ENCODE measurements around the gene TMEM204. TPM values are rescaled to one million over a fixed set of nuclear protein-coding genes. Genes with fewer than 3 reads are reported as not detected.

TMEM204 gene
- polyA plus RNA-seq, 1 donor from 2014 or later, result not detected

GRCh38 chr16:1528921-1529537 lies 4.4 kb upstream of the TMEM204 start:
- Histone ChIP-seq H3K9ac (ENCODE audit: low read length) (no peak overlapping the region), H3K36me3 (ENCODE audit: insufficient read depth, low read length) (peaks cover 3% of the 10 kb centered on the region), H3K4me2 (ENCODE audit: low read length) (no peak overlapping the region), H3F3A (ENCODE audit: insufficient read depth, low read length, poor library complexity, severe bottlenecking) (no peaks in the 10 kb centered on the region), H3K9me3 (ENCODE audit: low read length) (no peaks in the 10 kb centered on the region), H3K4me3 (ENCODE audit: low read length) (no peak overlapping the region), H2AFZ (ENCODE audit: low read depth, low read length) (no peak overlapping the region), H3K27me3 (ENCODE audit: insufficient read depth, low read depth, low read length) (no peaks in the 10 kb centered on the region), H3K79me2 (replicated peaks; ENCODE audit: insufficient read depth, low read length) (no peaks in the 10 kb centered on the region), H3K9me2 (ENCODE audit: insufficient read depth, low read length) (no peaks in the 10 kb centered on the region), H3K27ac (ENCODE audit: low read length) (no peak overlapping the region), H4K20me1 (ENCODE audit: insufficient read depth) (no peaks in the 10 kb centered on the region)
- TF ChIP-seq EZH2 (IDR thresholded peaks at IDR 0.05; ENCODE audit: borderline replicate concordance, insufficient read depth, low read length, poor library complexity, severe bottlenecking) (no peak), TAF1 (IDR thresholded peaks at IDR 0.05; ENCODE audit: low read depth) (no peak)

GRCh38 chr16:1530349-1530882 lies 3.0 kb upstream of the TMEM204 start:
- Histone ChIP-seq H3K4me2 (ENCODE audit: low read length) (no peak overlapping the region), H3K79me2 (replicated peaks; ENCODE audit: insufficient read depth, low read length) (no peaks in the 10 kb centered on the region), H3K36me3 (ENCODE audit: insufficient read depth, low read length) (peaks cover 3% of the 10 kb centered on the region), H3K27me3 (ENCODE audit: insufficient read depth, low read depth, low read length) (no peaks in the 10 kb centered on the region), H3K4me3 (ENCODE audit: low read length) (no peak overlapping the region), H3K9me2 (ENCODE audit: insufficient read depth, low read length) (no peaks in the 10 kb centered on the region), H3K9ac (ENCODE audit: low read length) (no peak overlapping the region), H3K27ac (ENCODE audit: low read length) (no peak overlapping the region), H3F3A (ENCODE audit: insufficient read depth, low read length, poor library complexity, severe bottlenecking) (no peaks in the 10 kb centered on the region), H2AFZ (ENCODE audit: low read depth, low read length) (no peak overlapping the region), H3K9me3 (ENCODE audit: low read length) (no peaks in the 10 kb centered on the region), H4K20me1 (ENCODE audit: insufficient read depth) (no peaks in the 10 kb centered on the region)
- TF ChIP-seq MXI1 (conservative IDR thresholded peaks at IDR 0.05; ENCODE audit: poor library complexity, severe bottlenecking) (no peak), EP300 (conservative IDR thresholded peaks at IDR 0.05; ENCODE audit: poor library complexity, severe bottlenecking) (no peak), CTCF (IDR thresholded peaks at IDR 0.05; ENCODE audit: poor library complexity, severe bottlenecking) (no peak), POLR2AphosphoS5 (IDR thresholded peaks at IDR 0.05) (no peak), REST (IDR thresholded peaks at IDR 0.05; ENCODE audit: borderline replicate concordance) (no peak), SMC3 (conservative IDR thresholded peaks at IDR 0.05; ENCODE audit: poor library complexity) (no peak), EZH2 (IDR thresholded peaks at IDR 0.05; ENCODE audit: borderline replicate concordance, insufficient read depth, low read length, poor library complexity, severe bottlenecking) (no peak), TAF1 (IDR thresholded peaks at IDR 0.05; ENCODE audit: low read depth) (no peak), RAD21 (conservative IDR thresholded peaks at IDR 0.05) (no peak)

All from neural cell (in vitro differentiated cells).